HG02763 (cell line): Measurements from ENCODE around the gene OR52E2.
"Not testable (repeated sequence)": the region's sequence is repeated elsewhere in the genome, so short reads cannot be mapped to it uniquely, and the experiment has no call there.

Experiments used
- ATAC-seq: cut with Tn5 transposase; IDR thresholded peaks from one replicate; pipeline ENCODE4 v1.9.1; 2021; ENCODE audit warnings: mild to moderate bottlenecking, moderate library complexity; ENCODE audit not compliant: unreplicated experiment

The OR52E2 gene

DNA sequence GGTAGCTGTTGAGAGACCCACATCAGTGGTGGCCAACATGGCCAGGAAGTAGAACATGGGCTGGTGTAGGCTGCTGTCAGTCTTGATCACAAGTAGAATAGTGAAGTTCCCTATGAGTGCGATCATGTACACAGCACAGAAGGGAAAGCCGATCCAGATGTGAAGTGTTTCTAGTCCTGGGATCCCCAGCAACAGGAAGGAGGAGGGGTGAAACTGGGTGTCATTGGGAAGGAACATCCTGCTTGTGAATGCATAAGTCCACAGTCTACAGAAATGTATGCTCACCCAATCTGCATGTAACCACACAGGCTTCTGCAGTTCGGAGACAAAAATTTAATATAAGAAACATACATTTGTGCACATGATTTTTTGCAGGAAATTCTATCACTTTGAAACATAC, at the start of gene OR52E2:
Gene OR52E2 (minus strand): TSS at position 237 of the 400 bp plus-strand sequence. CDS start 0 bp downstream, at position 237.
- ATAC-seq, result no peak

GRCh38 chr11:5107285-5107684, 47.9 kb upstream of the OR52E2 start:
- ATAC-seq, result no peak

DNA sequence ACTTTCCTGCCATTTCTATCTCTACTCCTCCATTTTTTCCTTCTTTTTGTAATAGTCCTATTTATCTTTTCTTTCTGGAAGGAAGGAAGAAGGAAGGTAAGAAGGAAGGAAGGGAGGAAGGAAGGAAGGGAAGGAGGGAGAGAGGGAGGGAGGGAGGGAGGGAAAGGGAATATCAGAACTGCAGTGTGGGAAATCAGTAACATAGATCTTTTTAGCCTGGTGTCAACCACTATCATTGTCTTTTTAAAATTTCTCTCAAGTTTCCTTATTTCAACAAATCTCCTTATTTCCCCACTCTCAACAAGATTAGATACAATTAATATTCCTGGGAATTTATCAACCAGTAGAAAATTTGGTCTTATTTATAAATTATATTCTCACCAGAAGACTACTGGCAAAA, 43.6 kb upstream of the OR52E2 start:
- ATAC-seq, result no peak

DNA sequence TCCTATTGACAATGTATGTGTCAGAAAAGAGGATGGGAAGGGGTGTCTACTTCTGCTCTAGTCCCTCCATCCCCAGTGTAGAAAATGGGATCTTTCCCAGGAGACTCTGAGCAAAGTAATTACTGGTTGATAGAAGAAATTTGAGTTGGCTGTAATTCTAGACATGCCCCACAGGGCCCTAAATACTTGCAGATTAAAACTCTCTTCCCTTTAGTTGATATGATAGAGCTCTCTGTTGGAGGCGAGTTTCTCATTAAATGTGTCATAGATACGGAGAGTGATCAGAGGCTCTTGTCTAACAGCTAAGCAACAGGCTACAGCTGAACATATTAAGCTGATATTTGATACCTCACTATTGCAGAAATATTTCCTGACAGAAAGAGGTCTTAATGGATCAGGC, 42.8 kb upstream of the OR52E2 start:
- ATAC-seq, result no peak

- no peak for ATAC-seq
Measured at GRCh38 chr11:5096011-5096410, 36.6 kb upstream of the OR52E2 start.

DNA sequence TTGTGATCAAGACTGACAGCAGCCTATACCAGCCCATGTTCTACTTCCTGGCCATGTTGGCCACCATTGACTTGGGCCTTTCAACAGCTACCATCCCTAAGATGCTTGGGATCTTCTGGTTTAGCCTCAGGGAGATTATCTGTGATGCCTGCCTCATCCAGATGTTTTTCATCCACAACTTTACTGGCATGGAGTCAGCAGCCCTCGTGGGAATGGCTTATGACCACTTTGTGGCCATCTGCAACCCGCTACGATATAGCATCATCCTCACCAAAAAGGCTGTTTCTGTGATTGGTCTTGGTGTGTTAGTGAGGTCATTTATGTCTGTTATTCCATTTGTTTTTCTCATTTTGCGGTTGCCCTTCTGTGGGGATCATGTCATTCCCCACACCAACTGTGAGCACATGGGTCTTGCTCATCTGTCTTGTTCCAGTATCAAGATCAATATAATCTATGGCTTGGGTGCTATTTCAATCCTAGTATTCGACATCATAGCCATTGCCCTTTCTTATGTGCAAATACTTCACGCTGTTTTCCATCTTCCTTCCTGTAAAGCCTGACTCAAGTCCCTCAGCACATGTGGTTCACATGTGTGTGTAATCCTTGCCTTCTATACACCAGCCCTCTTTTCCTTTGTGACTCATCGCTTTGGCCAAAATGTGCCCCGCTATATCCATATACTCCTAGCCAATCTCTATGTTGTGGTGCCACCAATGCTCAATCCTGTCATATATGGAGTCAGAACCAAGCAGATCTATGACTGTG, 33.6 kb upstream of the OR52E2 start:
- no peak for ATAC-seq

DNA sequence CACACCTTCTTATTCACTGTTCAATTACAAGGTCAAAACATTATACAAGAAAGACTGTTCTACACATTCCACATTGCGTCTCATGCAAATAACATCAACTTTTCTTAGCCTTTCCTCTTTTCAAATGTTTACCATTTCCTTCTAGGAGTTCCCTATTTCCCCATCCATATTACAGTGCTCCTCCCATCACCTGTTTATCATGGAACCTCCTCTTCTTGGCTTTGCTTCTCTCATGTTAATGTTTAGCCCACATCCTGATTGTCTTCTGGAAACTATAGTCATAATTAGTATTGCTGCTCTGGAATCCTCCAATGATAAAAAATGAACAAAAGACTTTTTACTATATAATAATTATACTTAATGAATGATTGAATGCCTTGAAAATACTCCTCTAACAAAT, 31.2 kb upstream of the OR52E2 start:
- ATAC-seq, result no peak

DNA sequence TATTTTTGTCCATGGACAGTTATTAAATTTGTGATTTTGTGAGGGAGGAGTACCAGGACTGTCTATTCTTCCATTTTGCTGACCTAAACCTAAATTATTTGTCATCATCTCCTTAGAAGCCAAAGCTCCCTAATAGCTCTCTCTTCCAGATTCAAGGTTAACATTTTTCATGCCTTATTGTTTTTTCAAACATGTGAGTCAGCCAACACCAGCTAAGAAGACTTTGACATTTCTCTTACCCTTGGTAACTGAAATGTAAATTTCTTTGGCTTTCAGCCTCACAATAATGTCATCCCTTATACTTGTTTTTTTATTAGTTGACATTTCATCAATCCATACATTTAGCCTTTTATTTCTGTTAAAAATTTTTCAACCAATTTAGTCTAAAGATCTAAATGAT, 29.1 kb upstream of the OR52E2 start:
- no peak for ATAC-seq

- ATAC-seq, result no peak
Measured at GRCh38 chr11:5083602-5084001, 24.2 kb upstream of the OR52E2 start.

- ATAC-seq, result no peak
Measured at GRCh38 chr11:5081405-5081804, 22.0 kb upstream of the OR52E2 start.

DNA sequence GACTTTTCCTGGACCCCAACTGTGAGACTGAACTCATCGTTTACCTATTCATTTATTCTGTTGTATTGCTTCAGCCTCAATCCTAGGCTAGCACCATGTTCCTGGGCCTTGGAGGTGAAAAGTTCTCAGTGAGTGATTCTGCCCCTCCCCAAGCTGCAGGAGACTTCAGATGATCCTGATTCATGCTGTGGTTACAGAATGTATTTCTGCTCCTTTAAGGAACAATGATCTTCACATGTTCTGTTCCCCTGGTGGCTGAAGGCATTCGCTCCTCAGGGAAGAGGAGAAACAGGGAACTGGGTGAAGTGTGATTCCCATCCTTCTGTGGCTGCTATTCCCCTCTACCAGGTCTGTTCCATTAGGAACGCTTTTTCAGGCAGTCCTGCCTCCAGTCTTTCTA, 12.4 kb upstream of the OR52E2 start:
- no peak for ATAC-seq

GRCh38 chr11:5069272-5069671, 9.8 kb upstream of the OR52E2 start, which contains the start of gene OR52E1:
Gene OR52E1, plus strand, starts transcription at chr11:5069572.
- ATAC-seq, result no peak

DNA sequence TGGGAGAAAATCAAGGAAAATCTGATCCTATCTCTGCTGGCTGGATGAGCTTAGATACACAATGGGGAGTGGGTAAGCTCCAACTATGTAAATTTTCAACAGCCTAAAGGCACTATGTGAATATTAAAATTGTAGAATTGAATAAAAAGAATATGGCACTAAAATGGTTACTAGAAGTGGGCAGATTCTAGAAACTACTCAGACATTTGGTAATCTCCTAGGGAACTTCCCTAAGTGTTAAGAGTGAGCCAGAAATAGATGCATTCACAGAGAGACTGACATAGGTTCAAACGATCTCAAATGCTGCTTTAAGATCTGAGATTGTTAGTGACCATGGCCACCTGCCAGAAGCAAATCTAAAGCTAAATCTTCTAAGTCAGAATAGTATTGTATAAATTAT, 5.6 kb upstream of the OR52E2 start:
- no peak for ATAC-seq

GRCh38 chr11:5058679-5059078, 748 bp downstream of the OR52E2 start:
- not testable (repeated sequence) for ATAC-seq

DNA sequence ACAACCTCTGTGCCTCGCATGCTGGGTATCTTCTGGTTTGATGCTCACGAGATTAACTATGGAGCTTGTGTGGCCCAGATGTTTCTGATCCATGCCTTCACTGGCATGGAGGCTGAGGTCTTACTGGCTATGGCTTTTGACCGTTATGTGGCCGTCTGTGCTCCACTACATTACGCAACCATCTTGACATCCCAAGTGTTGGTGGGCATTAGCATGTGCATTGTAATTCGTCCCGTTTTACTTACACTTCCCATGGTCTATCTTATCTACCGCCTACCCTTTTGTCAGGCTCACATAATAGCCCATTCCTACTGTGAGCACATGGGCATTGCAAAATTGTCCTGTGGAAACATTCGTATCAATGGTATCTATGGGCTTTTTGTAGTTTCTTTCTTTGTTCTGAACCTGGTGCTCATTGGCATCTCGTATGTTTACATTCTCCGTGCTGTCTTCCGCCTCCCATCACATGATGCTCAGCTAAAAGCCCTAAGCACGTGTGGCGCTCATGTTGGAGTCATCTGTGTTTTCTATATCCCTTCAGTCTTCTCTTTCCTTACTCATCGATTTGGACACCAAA, 12.6 kb downstream of the OR52E2 start:
- ATAC-seq, result no peak

DNA sequence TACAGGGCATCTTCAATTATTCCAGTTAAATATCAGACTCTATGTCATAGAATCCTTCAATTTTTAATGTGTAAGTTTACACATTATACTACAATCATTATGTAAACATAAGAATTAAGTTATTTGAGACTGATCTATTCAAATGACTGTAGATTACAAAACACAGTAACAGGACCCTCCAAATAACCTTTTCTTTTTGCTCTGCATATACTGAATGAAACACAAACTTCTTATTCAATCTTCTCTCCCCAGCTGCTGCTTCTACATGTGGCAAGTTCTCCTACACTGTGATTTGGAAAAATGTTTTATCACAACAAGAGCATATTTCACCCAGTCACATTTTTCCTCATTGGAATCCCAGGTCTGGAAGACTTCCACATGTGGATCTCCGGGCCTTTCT, 13.2 kb downstream of the OR52E2 start, which contains the start of gene OR52J3:
Gene OR52J3 (plus strand): TSS at position 301 of the 400 bp plus-strand sequence. CDS start 0 bp downstream, at position 301.
- no peak for ATAC-seq

- ATAC-seq, result no peak
Measured at GRCh38 chr11:5043380-5043779, 16.0 kb downstream of the OR52E2 start.

- no peak for ATAC-seq
Measured at GRCh38 chr11:5042091-5042490, 17.3 kb downstream of the OR52E2 start.

DNA sequence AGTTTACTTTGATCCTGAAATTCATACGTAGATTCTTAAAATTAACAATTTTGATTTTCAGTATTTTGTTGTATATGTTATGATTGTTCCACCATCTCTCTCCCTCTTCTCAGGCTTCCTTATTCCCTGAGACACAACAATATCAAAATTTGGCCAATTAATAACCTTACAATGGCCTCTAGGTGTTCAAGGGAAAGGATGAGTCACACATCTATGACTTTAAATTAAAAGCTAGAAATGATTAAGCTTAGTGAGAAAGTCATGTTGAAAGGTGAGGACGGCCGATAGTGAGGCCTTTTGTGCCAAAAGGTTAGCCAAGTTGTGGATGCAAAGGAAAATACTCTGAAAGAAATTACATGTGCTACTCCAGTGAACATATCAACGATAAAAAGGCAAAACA, 18.6 kb downstream of the OR52E2 start:
- no peak for ATAC-seq

DNA sequence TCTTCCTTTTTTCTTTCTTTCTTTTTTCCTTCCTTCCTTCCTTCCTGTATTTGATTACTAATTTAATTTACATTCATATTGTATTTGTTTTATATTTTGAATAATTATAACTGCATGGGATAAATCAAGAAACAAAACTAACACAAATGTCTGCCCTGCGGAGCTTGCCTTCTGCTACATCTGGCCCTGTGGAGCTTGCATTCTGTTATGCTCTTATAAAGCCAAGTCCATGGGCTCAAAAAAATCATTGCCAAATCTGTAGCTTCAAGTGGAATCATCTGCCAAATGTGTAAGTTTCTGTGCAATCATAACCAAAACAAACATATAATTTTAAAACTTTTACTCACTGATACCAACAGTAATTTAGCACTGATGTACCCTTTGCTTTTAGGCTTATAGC, 21.1 kb downstream of the OR52E2 start:
- no peak for ATAC-seq

- no peak for ATAC-seq
Measured at GRCh38 chr11:5037926-5038325, 21.5 kb downstream of the OR52E2 start.

DNA sequence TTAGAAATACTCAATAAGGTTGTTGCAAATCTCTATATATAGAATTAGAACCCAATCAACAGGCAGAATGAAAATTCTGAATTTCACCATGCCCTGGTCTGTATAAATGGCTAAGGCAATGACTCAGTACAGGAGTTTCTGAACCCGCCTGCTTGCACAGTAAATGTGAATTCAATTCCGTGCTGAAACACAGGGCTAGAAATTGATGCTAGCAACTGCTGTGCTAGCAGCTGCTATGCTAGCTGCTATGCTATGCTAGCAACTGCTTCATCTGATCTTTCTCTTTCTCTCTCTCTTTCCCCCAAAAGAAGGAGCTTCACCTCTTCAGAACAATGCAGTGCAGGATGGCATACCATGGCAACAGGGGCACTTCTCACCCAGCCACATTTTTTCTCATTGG, 22.8 kb downstream of the OR52E2 start:
- no peak for ATAC-seq

- ATAC-seq, result no peak
Measured at GRCh38 chr11:5021996-5022395, 37.4 kb downstream of the OR52E2 start.
